Measurements from ENCODE around the gene NOTCH2. TPM values are rescaled to one million over a fixed set of nuclear protein-coding genes. Genes with fewer than 3 reads are reported as not detected.

Gene NOTCH2
- total and polyA plus RNA-seq, 9 of the 15 experiments (the other 6 are each of a cell fraction or from before 2014, with no cell fraction given) = 0.04 to 1.2 (median 0.28) TPM; not detected in 1

DNA sequence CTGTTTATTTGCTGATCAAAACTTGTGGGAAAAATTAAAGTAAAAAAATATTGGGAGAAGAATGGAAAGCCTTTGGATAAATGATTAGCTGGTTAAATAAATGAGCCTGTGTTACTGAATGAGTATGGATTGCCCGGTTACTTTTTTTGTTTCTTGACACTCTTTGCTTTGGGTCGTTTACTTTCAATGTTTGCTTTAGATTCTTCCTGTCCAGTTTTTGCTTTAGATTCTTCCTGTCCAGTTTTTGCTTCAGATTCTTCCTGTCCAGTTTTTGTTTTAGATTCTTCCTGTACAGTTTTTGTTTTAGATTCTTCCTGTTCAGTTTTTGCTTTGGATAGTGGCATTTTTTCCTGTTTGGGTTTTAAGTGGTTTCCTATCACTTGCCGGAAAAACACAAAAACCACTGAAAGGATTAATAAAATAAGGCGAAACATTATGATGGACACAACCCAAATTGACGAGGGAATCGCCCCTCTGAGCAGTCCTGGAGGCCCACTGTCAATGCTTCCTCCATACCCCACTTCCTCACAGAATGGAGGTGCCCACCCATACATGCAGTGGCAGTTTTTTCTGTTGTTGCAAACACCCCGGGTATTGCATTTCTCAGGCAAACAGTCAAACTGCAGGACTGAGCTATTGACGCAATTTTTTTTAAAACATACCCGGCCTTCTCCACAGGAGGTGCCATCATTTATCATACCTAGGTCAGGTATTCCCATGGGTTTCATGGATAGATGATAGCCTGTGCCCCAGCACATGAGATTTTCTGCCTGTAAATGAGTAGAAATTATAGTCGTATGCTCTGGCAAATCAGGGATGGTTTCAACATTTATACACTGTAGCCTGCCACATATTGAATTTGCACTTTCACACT is 175.4 kb downstream of the NOTCH2 start:
- Histone ChIP-seq H3K4me1 (replicated peaks in 1 of 2; ENCODE audit: control insufficient read depth in 2 of 2, insufficient read depth in 2 of 2, low read length in 2 of 2) (peaks cover 0 to 3% of the 10 kb centered on the region in 2 experiments; a peak in 1 of 5 replicates), H3K27ac (ENCODE audit: extremely low read depth, low read depth, low read length) (no peak overlapping the region), H3K9me3 (replicated peaks; ENCODE audit: control insufficient read depth, insufficient read depth, low read depth, low read length) (no peaks in the 10 kb centered on the region), H3K9me1 (ENCODE audit: control insufficient read depth, insufficient read depth, low read length) (no peaks in the 10 kb centered on the region), H3K4me3 (no peak overlapping the region), H3K9ac (ENCODE audit: insufficient read depth in 1 of 2, low read depth in 2 of 2, low read length in 2 of 2) (no peak overlapping the region), H3K79me2 (ENCODE audit: control insufficient read depth, insufficient read depth, low read length) (no peaks in the 10 kb centered on the region), H3K4me2 (ENCODE audit: insufficient read depth, low read length) (no peak overlapping the region), H2AFZ (ENCODE audit: low read depth, low read length) (no peak overlapping the region), H3K36me3 (ENCODE audit: control insufficient read depth, insufficient read depth, low read length) (no peaks in the 10 kb centered on the region), H3K27me3 (ENCODE audit: control insufficient read depth in 2 of 2, insufficient read depth in 2 of 2, low read length in 2 of 2) (peaks cover 30 to 35% of the 10 kb centered on the region in 2 experiments), H4K20me1 (replicated peaks; ENCODE audit: control insufficient read depth, insufficient read depth, low read length) (no peaks in the 10 kb centered on the region)
- intact Hi-C loops (cut with micrococcal nuclease) (no loop called here), in situ Hi-C loops (cut with MboI) (no loop called here)
- FAIRE-seq (no peak), DNase-seq (ENCODE audit: extremely low read depth in 1 of 4, low spot score in 3 of 4) (no peak), ATAC-seq (no peak)
- WGBS (ENCODE audit: insufficient coverage, low coverage, missing lambda C conversion rate) = 3% methylated on average over 10 of the region's 10 CpGs
- ChIA-PET CTCF (ENCODE audit: low intra/inter-chr PET ratio) (no interaction called here), POLR2A (interaction anchor here (0.7 kb wide), 1 partner anchor 89 kb away, joined by 3 read pairs; no protein-coding TSS in a partner anchor)
- no TSS peak for BruUV-seq (replicated peaks)
- TF ChIP-seq HES1 (IDR thresholded peaks at IDR 0.05; ENCODE audit: low read depth) (no peak), FOS (IDR thresholded peaks at IDR 0.05; ENCODE audit: extremely low read depth, insufficient read length) (no peak), EZH2 (IDR thresholded peaks at IDR 0.05; ENCODE audit: borderline replicate concordance, low read depth, low read length) (no peak), L3MBTL2 (IDR thresholded peaks at IDR 0.05) (no peak), ZBTB33 (CRISPR knock-in tag; IDR thresholded peaks at IDR 0.05) (no peak), BCLAF1 (IDR thresholded peaks at IDR 0.05; ENCODE audit: borderline replicate concordance in 1 of 2, control insufficient read depth in 1 of 2, low read depth in 2 of 2, low read length in 1 of 2) (no peak), NFYB (IDR thresholded peaks at IDR 0.05; ENCODE audit: extremely low read depth, insufficient read length) (no peak), PCBP2 (IDR thresholded peaks at IDR 0.05; ENCODE audit: low read depth, low read length, poor library complexity, severe bottlenecking) (no peak), NR2C1 (IDR thresholded peaks at IDR 0.05) (no peak), NR2C1 (tag; IDR thresholded peaks at IDR 0.05) (no peak), NELFE (IDR thresholded peaks at IDR 0.05; ENCODE audit: insufficient read depth, insufficient read length) (no peak), ZNF140 (CRISPR knock-in tag; IDR thresholded peaks at IDR 0.05) (no peak), HIVEP1 (CRISPR knock-in tag; IDR thresholded peaks at IDR 0.05) (no peak)
- TF ChIP-seq, protein P1, sequence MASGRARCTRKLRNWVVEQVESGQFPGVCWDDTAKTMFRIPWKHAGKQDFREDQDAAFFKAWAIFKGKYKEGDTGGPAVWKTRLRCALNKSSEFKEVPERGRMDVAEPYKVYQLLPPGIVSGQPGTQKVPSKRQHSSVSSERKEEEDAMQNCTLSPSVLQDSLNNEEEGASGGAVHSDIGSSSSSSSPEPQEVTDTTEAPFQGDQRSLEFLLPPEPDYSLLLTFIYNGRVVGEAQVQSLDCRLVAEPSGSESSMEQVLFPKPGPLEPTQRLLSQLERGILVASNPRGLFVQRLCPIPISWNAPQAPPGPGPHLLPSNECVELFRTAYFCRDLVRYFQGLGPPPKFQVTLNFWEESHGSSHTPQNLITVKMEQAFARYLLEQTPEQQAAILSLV (tag; IDR thresholded peaks at IDR 0.05) = no peak

Data from K562 (cell line).